OCI-LY3 (cell line): Measurements from ENCODE around the gene ATP8A2.

Source experiments
- EZH2phosphoT487 ChIP-seq: fragments of 200-600 bp; shearing (Covaris generic); IDR thresholded peaks from 2 replicates; pipeline ENCODE4 v1.6.1; 2018; ENCODE audit warnings: antibody characterized with exemption, mixed run types, low read depth
- TF ChIP-seq, protein P1 (sequence below): fragments of 200-600, 300-600 bp; sonication (generic); IDR thresholded peaks from 2 replicates; pipeline ENCODE4 v1.5.1; 2014; ENCODE audit warnings: antibody characterized with exemption, low read length, low read depth

DNA sequence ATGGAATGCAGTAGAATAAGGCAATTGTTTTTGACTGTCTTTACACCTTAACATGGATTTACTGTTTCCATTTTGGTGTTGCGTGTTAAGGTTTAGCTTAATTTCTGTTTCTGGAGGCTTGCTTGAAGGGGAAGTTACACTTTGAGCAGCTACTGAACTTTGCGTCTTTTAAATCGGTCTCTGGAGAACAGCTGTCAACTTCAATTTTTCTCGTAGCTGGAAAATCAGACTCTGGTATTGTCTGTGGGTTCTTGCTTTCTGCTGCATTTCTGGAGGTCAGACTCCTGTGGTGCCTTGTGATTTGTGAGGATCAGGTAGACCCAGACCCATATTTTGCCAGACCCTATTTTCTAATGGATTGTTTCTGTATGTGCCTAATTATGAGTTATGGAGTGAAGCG, 146.7 kb downstream of the ATP8A2 start:
- TF ChIP-seq, protein P1, sequence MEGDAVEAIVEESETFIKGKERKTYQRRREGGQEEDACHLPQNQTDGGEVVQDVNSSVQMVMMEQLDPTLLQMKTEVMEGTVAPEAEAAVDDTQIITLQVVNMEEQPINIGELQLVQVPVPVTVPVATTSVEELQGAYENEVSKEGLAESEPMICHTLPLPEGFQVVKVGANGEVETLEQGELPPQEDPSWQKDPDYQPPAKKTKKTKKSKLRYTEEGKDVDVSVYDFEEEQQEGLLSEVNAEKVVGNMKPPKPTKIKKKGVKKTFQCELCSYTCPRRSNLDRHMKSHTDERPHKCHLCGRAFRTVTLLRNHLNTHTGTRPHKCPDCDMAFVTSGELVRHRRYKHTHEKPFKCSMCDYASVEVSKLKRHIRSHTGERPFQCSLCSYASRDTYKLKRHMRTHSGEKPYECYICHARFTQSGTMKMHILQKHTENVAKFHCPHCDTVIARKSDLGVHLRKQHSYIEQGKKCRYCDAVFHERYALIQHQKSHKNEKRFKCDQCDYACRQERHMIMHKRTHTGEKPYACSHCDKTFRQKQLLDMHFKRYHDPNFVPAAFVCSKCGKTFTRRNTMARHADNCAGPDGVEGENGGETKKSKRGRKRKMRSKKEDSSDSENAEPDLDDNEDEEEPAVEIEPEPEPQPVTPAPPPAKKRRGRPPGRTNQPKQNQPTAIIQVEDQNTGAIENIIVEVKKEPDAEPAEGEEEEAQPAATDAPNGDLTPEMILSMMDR: no peak
- no peak for TF ChIP-seq EZH2phosphoT487
